Type B pancreatic cell (in vitro differentiated cells): ENCODE data around the gene SHOC1. TPM values are rescaled to one million over a fixed set of nuclear protein-coding genes. Genes with fewer than 3 reads are reported as not detected.

ENCODE experiments used
- DNase-seq: peaks from one replicate; pipeline ENCODE4 v3.0.0; 2021; ENCODE audit warnings: mixed read lengths; ENCODE audit not compliant: unreplicated experiment; ENCODE audit errors: extremely low spot score
- H3K27ac Mint-ChIP-seq: 2 replicates; pipeline ENCODE4 v1.8.0; 2021; ENCODE audit warnings: mild to moderate bottlenecking, mixed read lengths
- H3K27me3 Mint-ChIP-seq: 2 replicates; pipeline ENCODE4 v1.8.0; 2021; ENCODE audit warnings: mixed read lengths
- H3K36me3 Mint-ChIP-seq: 2 replicates; pipeline ENCODE4 v1.8.0; 2021; ENCODE audit warnings: mixed read lengths
- H3K4me1 Mint-ChIP-seq: one replicate; pipeline ENCODE4 v1.8.0; 2021; ENCODE audit warnings: mixed read lengths; ENCODE audit not compliant: unreplicated experiment
- H3K4me3 Mint-ChIP-seq: 2 replicates; pipeline ENCODE4 v1.8.0; 2021; ENCODE audit warnings: mild to moderate bottlenecking, mixed read lengths
- H3K9me3 Mint-ChIP-seq: 2 replicates; pipeline ENCODE4 v1.8.0; 2021; ENCODE audit warnings: mixed read lengths
- CTCF ChIP-seq: fragments of 200-600 bp; sonication (generic); conservative IDR thresholded peaks from 2 replicates; pipeline ENCODE4 v1.5.0; 2021; ENCODE audit warnings: antibody characterized with exemption, mild to moderate bottlenecking
- total RNA-seq: library from RNA; stranded (reverse); gene quantifications from 2 replicates; pipeline ENCODE4 v1.2.1, GENCODE V29; 2021; ENCODE audit warnings: low replicate concordance

Gene SHOC1
- total RNA-seq, 1 donor from 2014 or later: not detected

GRCh38 chr9:111831371-111832108 is 36.8 kb upstream of the SHOC1 start:
- H3K36me3 Mint-ChIP-seq: no peaks in the 10 kb centered on the region
- H3K4me3 Mint-ChIP-seq: no peak overlapping the region
- no peak for DNase-seq
- no peak overlapping the region for H3K27ac Mint-ChIP-seq
- H3K9me3 Mint-ChIP-seq: peaks cover 9% of the 10 kb centered on the region
- no peak for TF ChIP-seq CTCF
- H3K4me1 Mint-ChIP-seq: no peaks in the 10 kb centered on the region
- no peaks in the 10 kb centered on the region for H3K27me3 Mint-ChIP-seq

GRCh38 chr9:111828193-111828592 is 33.5 kb upstream of the SHOC1 start:
- H3K4me3 Mint-ChIP-seq: no peak overlapping the region
- H3K27ac Mint-ChIP-seq: no peak overlapping the region
- H3K36me3 Mint-ChIP-seq: no peaks in the 10 kb centered on the region
- DNase-seq: no peak
- no peaks in the 10 kb centered on the region for H3K9me3 Mint-ChIP-seq
- H3K4me1 Mint-ChIP-seq: no peaks in the 10 kb centered on the region
- no peaks in the 10 kb centered on the region for H3K27me3 Mint-ChIP-seq
- TF ChIP-seq CTCF: no peak

- Mint-ChIP-seq H3K4me1 (no peaks in the 10 kb centered on the region), H3K27me3 (peaks cover 6% of the 10 kb centered on the region), H3K4me3 (no peak overlapping the region), H3K27ac (no peak overlapping the region), H3K36me3 (no peaks in the 10 kb centered on the region), H3K9me3 (no peaks in the 10 kb centered on the region)
- no peak for DNase-seq
- TF ChIP-seq CTCF: no peak
These were observed 30.9 kb upstream of the SHOC1 start for GRCh38 chr9:111825468-111826145.

- peaks cover 6% of the 10 kb centered on the region for H3K27me3 Mint-ChIP-seq
- no peak overlapping the region for H3K4me3 Mint-ChIP-seq
- no peak for TF ChIP-seq CTCF
- H3K9me3 Mint-ChIP-seq: no peaks in the 10 kb centered on the region
- no peak overlapping the region for H3K27ac Mint-ChIP-seq
- H3K4me1 Mint-ChIP-seq: no peaks in the 10 kb centered on the region
- no peaks in the 10 kb centered on the region for H3K36me3 Mint-ChIP-seq
- DNase-seq: no peak
These were observed 26.3 kb upstream of the SHOC1 start for GRCh38 chr9:111821006-111821528.

- H3K4me1 Mint-ChIP-seq: peaks cover 8% of the 10 kb centered on the region
- peaks cover 6% of the 10 kb centered on the region for H3K27me3 Mint-ChIP-seq
These were observed 24.6 kb upstream of the SHOC1 start for GRCh38 chr9:111819360-111819759.

More at GRCh38 chr9:111819360-111819759, 24.6 kb upstream of the SHOC1 start:
- H3K4me3 Mint-ChIP-seq: no peak overlapping the region
- no peak for DNase-seq
- TF ChIP-seq CTCF: no peak
- no peaks in the 10 kb centered on the region for H3K36me3 Mint-ChIP-seq
- H3K27ac Mint-ChIP-seq: no peak overlapping the region
- no peaks in the 10 kb centered on the region for H3K9me3 Mint-ChIP-seq
